ENCODE results near the gene ADAMTS9.

DNA sequence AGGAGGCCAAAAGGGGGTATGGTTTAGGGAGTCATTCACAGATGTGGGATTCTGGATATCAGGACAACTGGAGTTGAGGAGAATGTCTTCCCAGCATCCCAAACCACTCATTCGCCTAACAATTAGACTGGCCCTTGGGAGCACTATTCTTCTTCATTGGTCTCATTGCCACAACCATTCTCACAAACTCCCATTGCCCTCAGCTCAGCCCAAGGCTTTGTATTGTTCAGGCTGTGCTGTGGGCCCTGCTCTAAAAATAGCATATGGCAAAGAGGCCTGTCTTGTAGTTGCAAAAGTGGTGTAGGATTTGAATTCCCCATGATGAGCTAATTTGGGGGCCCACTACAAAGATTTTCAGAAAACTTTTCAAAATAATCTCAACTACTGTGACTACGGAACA, 6.3 kb upstream of the ADAMTS9 start:
- TF ChIP-seq POLR2A (IDR thresholded peaks at IDR 0.05; ENCODE audit: low read length), result no peak
- no peak for TF ChIP-seq RFX5 (IDR thresholded peaks at IDR 0.05)
- TF ChIP-seq, protein P1, sequence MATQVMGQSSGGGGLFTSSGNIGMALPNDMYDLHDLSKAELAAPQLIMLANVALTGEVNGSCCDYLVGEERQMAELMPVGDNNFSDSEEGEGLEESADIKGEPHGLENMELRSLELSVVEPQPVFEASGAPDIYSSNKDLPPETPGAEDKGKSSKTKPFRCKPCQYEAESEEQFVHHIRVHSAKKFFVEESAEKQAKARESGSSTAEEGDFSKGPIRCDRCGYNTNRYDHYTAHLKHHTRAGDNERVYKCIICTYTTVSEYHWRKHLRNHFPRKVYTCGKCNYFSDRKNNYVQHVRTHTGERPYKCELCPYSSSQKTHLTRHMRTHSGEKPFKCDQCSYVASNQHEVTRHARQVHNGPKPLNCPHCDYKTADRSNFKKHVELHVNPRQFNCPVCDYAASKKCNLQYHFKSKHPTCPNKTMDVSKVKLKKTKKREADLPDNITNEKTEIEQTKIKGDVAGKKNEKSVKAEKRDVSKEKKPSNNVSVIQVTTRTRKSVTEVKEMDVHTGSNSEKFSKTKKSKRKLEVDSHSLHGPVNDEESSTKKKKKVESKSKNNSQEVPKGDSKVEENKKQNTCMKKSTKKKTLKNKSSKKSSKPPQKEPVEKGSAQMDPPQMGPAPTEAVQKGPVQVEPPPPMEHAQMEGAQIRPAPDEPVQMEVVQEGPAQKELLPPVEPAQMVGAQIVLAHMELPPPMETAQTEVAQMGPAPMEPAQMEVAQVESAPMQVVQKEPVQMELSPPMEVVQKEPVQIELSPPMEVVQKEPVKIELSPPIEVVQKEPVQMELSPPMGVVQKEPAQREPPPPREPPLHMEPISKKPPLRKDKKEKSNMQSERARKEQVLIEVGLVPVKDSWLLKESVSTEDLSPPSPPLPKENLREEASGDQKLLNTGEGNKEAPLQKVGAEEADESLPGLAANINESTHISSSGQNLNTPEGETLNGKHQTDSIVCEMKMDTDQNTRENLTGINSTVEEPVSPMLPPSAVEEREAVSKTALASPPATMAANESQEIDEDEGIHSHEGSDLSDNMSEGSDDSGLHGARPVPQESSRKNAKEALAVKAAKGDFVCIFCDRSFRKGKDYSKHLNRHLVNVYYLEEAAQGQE (IDR thresholded peaks at IDR 0.05), result no peak
- TF ChIP-seq MAZ (IDR thresholded peaks at IDR 0.05; ENCODE audit: borderline replicate concordance, low read depth, low read length), result no peak
